Activated CD8-positive, alpha-beta T cell treated with anti-CD3 and anti-CD28 coated beads, Interleukin-2, amount 10 ng/mL, durations not matched to agents 7 days and 5 days (primary cell): ENCODE results near the gene ANO6. TPM values are rescaled to one million over a fixed set of nuclear protein-coding genes. Genes with fewer than 3 reads are reported as not detected.

ENCODE experiments used
- ATAC-seq: fragments of 150-1000 bp; cut with Tn5 transposase; one replicate; pipeline ENCODE4 v1.10.0; 2021; ENCODE audit warnings: moderate library complexity
- CTCF ChIA-PET: fragments of 350-600 bp; sonication (Branson Sonifier 250); formaldehyde crosslinking; loops from one replicate; lab custom pipeline; 2021; ENCODE audit warnings: antibody characterized with exemption; lab: Charles Lee
- POLR2A ChIA-PET: fragments of 350-600 bp; sonication (Branson Sonifier 250); formaldehyde crosslinking; loops from one replicate; lab custom pipeline; 2021; ENCODE audit warnings: antibody characterized with exemption; lab: Charles Lee
- DNase-seq: peaks from one replicate; pipeline ENCODE4 v3.0.0-alpha.2; 2020
- H3K27ac Mint-ChIP-seq: one replicate; pipeline ENCODE4 v1.8.0; 2021; ENCODE audit warnings: mild to moderate bottlenecking, mixed read lengths
- H3K27me3 Mint-ChIP-seq: one replicate; pipeline ENCODE4 v1.8.0; 2021; ENCODE audit warnings: low read depth, mixed read lengths
- H3K36me3 Mint-ChIP-seq: one replicate; pipeline ENCODE4 v1.8.0; 2021; ENCODE audit warnings: low read depth, mixed read lengths
- H3K4me1 Mint-ChIP-seq: one replicate; pipeline ENCODE4 v1.8.0; 2021; ENCODE audit warnings: low read depth, mixed read lengths
- H3K4me3 Mint-ChIP-seq: one replicate; pipeline ENCODE4 v1.8.0; 2021; ENCODE audit warnings: mild to moderate bottlenecking, mixed read lengths
- H3K9me3 Mint-ChIP-seq: one replicate; pipeline ENCODE4 v1.8.0; 2022; ENCODE audit warnings: mixed read lengths; ENCODE audit not compliant: insufficient read depth
- total RNA-seq, 2 experiments: library from RNA; stranded (reverse); gene quantifications; one replicate each; pipeline ENCODE4 v1.2.3, GENCODE V29; 2021

ANO6 gene
- total RNA-seq, 2 experiments from 2014 or later: 23.3 to 24.5 TPM

GRCh38 chr12:45189766-45190403, 26.0 kb upstream of the ANO6 start:
- Mint-ChIP-seq H3K9me3 (no peaks in the 10 kb centered on the region), H3K27me3 (no peaks in the 10 kb centered on the region), H3K4me3 (no peak overlapping the region), H3K4me1 (peaks cover 13% of the 10 kb centered on the region), H3K36me3 (no peaks in the 10 kb centered on the region), H3K27ac (no peak overlapping the region)
- CTCF ChIA-PET: interaction anchor here (1.4 to 2.1 kb wide), 4 partner anchors 11 to 25 kb away, joined by 5 to 9 read pairs (median 7); partner anchors contain the start of gene ANO6
- POLR2A ChIA-PET: no interaction called here
- no peak for ATAC-seq
- no peak for DNase-seq

DNA sequence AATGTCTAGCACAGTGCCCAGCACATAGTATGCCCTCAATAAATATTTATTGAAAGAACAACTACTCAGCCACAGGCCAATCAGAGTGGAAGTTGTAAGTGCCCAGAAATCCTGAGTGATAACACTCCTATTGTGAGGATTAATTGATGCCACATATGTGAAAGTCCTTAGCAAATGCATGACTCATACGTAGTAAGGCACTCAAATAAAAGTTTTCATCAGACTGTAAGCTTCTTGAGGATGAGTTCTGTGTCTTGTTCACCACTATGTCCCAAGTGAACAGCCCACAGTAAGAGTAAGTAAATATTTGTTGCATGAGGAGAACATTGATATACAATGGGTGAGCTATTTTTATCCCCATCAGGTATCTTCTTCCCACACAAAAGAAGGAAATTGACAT, 24.7 kb upstream of the ANO6 start:
- ChIA-PET POLR2A (interaction anchor here (1.1 to 2.1 kb wide), 2 partner anchors 24 to 328 kb away, joined by 3 to 9 read pairs; partner anchors contain the start of gene ANO6), CTCF (interaction anchor here (1.2 to 2.1 kb wide), 5 partner anchors 8 to 53 kb away, joined by 3 to 9 read pairs (median 6); no protein-coding TSS in a partner anchor)
- no peak for DNase-seq
- no peaks in the 10 kb centered on the region for H3K9me3 Mint-ChIP-seq
- ATAC-seq: no peak
- no peak overlapping the region for H3K4me3 Mint-ChIP-seq
- no peak overlapping the region for H3K27ac Mint-ChIP-seq
- no peaks in the 10 kb centered on the region for H3K27me3 Mint-ChIP-seq
- H3K4me1 Mint-ChIP-seq: peaks cover 13% of the 10 kb centered on the region
- no peaks in the 10 kb centered on the region for H3K36me3 Mint-ChIP-seq

DNA sequence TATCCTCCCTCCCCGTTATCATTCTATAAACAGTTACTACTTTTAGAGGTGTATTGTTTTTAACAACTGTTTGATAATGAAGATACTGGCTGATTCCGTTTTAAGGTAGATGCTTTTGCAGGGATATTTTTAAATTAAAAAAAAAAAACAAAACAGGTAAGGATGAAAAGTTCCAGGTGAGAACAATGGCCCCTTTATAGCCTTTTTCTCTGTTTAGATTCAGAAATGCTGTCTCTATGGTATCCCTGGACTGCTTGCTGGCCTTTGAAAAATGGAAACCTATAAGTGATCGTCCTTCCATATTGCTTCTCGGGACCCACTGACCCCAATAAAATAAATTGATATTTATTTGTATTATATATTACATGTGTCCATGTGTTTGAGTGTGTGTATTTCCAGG, 23.2 kb upstream of the ANO6 start:
- Mint-ChIP-seq H3K27ac (no peak overlapping the region), H3K36me3 (no peaks in the 10 kb centered on the region), H3K9me3 (no peaks in the 10 kb centered on the region), H3K4me1 (peaks cover 13% of the 10 kb centered on the region), H3K4me3 (no peak overlapping the region), H3K27me3 (no peaks in the 10 kb centered on the region)
- ATAC-seq: no peak
- POLR2A ChIA-PET: no interaction called here
- CTCF ChIA-PET: interaction anchor here (1.4 kb wide), 1 partner anchor 9 kb away, joined by 6 read pairs; no protein-coding TSS in a partner anchor
- DNase-seq: no peak

DNA sequence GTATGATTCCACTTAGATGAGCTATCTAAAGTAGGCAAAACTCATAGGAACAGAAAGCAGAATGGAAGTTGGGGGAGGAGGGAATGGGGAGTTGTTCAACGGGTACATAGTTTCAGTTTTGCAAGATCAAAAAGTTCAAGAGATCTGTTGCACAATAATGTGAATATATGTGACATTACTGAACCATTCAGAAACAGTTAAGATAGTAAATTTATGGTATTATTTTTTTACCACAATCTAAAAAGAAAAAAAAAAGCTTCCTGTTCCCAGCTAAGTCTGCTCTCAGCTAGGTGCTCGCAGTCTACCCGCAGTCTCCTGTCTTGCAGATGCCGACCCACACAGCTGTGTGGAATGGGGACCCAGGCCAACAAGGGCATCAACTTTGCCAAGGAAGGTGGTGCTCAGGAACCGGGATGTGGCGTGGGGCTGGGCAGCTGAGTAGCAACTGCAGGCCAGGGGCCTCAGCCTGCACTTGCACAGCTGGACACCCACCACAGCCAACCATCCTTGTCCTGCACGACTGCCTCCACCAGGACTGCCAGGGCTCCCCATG, 15.3 kb upstream of the ANO6 start:
- CTCF ChIA-PET: interaction anchor here (1.3 to 3.4 kb wide), 3 partner anchors 10 to 17 kb away, joined by 5 to 14 read pairs (median 7); partner anchors contain the start of gene ANO6
- Mint-ChIP-seq H3K36me3 (no peaks in the 10 kb centered on the region), H3K4me1 (peaks cover 17% of the 10 kb centered on the region), H3K4me3 (peak overlapping the region; percentile 45), H3K27me3 (no peaks in the 10 kb centered on the region), H3K9me3 (no peaks in the 10 kb centered on the region), H3K27ac (no peak overlapping the region)
- POLR2A ChIA-PET: interaction anchor here (1.5 kb wide), 1 partner anchor 10 kb away, joined by 5 read pairs; no protein-coding TSS in a partner anchor
- ATAC-seq: peak; percentile 53
- DNase-seq: no peak

DNA sequence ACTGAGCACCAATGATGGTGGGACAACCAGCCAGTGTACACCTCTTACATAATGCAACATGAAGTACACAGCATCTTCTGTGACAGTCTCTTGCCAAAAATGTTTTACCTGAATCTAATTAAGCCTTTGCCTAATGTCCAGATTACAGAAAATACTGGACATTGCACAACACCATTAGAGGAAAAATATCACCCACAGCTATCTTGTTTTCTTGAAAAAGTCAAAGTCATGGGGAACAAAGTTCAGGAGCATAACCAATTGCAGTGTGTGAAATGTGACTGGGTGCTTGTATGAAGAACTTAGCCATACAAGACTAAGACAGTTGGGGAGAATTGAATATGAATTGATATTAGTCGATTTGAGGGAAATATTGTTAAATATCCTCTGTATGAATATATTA, 12.1 kb upstream of the ANO6 start:
- H3K4me1 Mint-ChIP-seq: peaks cover 17% of the 10 kb centered on the region
- ATAC-seq (no peak), DNase-seq (no peak)
- CTCF ChIA-PET: interaction anchor here (1.7 to 2.5 kb wide), 2 partner anchors 11 to 33 kb away, joined by 5 to 10 read pairs; partner anchors contain the start of gene ANO6
- POLR2A ChIA-PET: no interaction called here
- H3K27ac Mint-ChIP-seq: no peak overlapping the region
- no peaks in the 10 kb centered on the region for H3K27me3 Mint-ChIP-seq
- H3K9me3 Mint-ChIP-seq: no peaks in the 10 kb centered on the region
- H3K4me3 Mint-ChIP-seq: no peak overlapping the region
- H3K36me3 Mint-ChIP-seq: no peaks in the 10 kb centered on the region

DNA sequence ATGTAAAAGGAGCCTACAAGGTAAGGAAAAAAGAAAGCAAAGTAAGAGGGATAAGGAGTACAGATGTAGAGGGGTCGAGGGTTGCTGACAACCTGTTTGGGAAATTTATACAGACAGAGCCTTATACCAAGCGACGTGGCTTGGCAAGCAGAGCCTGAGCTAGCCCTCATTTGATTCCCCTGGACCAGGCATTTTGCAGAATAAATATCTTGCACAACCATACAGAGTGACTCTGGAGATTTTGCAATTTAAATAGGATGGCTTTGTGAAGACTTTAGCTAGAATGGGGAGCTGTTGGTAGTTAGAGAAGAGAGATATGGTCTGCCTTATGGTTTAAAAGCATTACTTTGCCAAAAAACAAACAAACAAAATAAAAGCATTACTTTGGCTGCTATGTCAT, 11.1 kb upstream of the ANO6 start:
- peaks cover 15% of the 10 kb centered on the region for H3K4me1 Mint-ChIP-seq
- H3K27ac Mint-ChIP-seq: no peak overlapping the region
- no peaks in the 10 kb centered on the region for H3K36me3 Mint-ChIP-seq
- ChIA-PET CTCF (interaction anchor here (1.2 to 2.5 kb wide), 2 partner anchors 10 to 13 kb away, joined by 4 to 10 read pairs; partner anchors contain the start of gene ANO6), POLR2A (interaction anchor here (2.0 kb wide), 1 partner anchor 10 kb away, joined by 7 read pairs; the partner anchor contains the start of gene ANO6)
- ATAC-seq: no peak
- DNase-seq: no peak
- no peaks in the 10 kb centered on the region for H3K27me3 Mint-ChIP-seq
- no peaks in the 10 kb centered on the region for H3K9me3 Mint-ChIP-seq
- no peak overlapping the region for H3K4me3 Mint-ChIP-seq

DNA sequence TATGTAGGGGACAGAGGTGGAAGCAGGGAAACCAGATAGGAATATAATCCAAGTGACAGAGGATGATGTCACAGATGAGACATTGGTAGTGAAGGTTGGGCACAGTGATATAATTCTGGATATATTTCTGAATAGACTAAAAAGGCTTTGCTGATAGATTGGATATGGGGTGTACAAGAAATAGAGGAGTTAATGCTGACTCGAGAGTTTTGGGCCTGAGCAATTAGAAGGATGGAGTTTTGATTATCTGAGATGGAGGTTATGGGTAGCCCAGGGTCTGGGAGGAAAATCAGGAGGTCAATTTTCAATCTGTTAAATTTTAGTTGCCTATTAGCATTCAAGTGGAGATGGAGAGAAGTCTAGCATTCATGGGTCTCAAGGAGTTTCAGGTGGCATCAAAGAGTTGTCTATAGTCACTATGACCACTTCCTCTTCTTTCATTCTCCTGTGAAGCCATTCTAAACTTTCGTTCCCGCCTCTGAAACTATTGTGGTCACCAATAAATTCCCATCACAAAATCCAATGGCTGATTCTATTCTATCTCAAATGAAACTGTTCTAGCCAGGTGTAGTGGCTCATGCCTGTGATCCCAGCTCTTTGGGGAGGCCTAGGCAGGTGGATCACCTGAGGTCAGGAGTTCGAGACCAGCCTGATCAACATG, 10.6 kb upstream of the ANO6 start:
- CTCF ChIA-PET: interaction anchor here (1.2 to 2.5 kb wide), 3 partner anchors 10 to 12 kb away, joined by 3 to 10 read pairs (median 4); partner anchors contain the start of gene ANO6
- H3K27ac Mint-ChIP-seq: no peak overlapping the region
- no peak for DNase-seq

DNA sequence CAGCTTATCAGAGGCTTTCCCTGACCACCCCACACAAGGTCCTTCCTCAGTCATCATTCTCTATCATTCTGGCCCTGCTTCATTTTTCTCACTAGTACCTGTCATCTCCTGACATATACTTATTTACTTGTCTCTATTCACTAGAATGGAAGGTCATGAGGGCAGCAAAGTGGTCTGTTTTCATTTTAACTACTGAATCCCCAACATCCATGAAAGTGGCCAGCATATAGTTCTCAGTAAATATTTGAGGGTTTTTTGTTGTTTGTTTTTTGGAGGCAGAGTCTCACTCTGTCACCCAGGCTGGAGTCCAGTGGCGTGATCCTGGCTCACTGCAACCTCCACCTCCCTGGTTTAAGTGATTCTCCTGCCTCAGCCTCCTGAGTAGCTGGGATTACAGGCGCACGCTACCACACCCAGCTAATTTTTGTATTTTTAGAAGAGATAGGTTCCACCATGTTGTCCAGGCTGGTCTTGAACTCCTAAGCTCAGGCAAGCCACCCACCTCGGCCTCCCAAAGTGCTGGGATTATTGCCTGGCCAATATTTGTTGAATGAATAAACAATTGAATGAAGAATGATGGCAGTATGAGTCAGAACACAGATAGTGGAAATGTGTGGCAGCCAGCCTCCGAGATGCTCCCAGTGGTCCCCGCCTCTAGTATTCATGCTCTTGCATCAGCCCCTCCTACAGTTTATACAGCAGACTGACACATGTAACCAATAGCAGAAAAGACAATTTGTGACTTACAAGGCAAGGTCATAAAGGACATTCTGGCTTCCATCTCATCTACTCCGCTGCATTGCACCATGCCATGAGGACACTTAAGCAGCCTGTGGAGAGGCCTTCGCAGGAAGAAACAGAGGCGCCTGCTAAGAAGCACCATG, 7.0 kb upstream of the ANO6 start:
- Mint-ChIP-seq H3K27ac (no peak overlapping the region), H3K4me3 (no peak overlapping the region), H3K4me1 (peaks cover under 1% of the 10 kb centered on the region), H3K36me3 (no peaks in the 10 kb centered on the region), H3K9me3 (no peaks in the 10 kb centered on the region), H3K27me3 (no peaks in the 10 kb centered on the region)
- DNase-seq (no peak), ATAC-seq (no peak)
- CTCF ChIA-PET: interaction anchor here (0.6 to 1.5 kb wide), 2 partner anchors 9 to 214 kb away, joined by 3 to 4 read pairs; no protein-coding TSS in a partner anchor
- POLR2A ChIA-PET: no interaction called here

More for the DNA sequence above, 10.6 kb upstream of the ANO6 start:
- no peaks in the 10 kb centered on the region for H3K36me3 Mint-ChIP-seq
- POLR2A ChIA-PET: interaction anchor here (2.0 kb wide), 1 partner anchor 10 kb away, joined by 7 read pairs; the partner anchor contains the start of gene ANO6
- H3K4me3 Mint-ChIP-seq: no peak overlapping the region
- no peak for ATAC-seq
- H3K4me1 Mint-ChIP-seq: peaks cover 10% of the 10 kb centered on the region
- H3K27me3 Mint-ChIP-seq: no peaks in the 10 kb centered on the region
- H3K9me3 Mint-ChIP-seq: no peaks in the 10 kb centered on the region

- ChIA-PET POLR2A (no interaction called here), CTCF (no interaction called here)
- Mint-ChIP-seq H3K27ac (no peak overlapping the region), H3K4me1 (peaks cover 10% of the 10 kb centered on the region), H3K4me3 (no peak overlapping the region), H3K27me3 (no peaks in the 10 kb centered on the region), H3K9me3 (no peaks in the 10 kb centered on the region), H3K36me3 (no peaks in the 10 kb centered on the region)
- ATAC-seq (no peak), DNase-seq (no peak)
These were observed 6.1 kb upstream of the ANO6 start for GRCh38 chr12:45209784-45210183.

GRCh38 chr12:45212064-45212463, 3.8 kb upstream of the ANO6 start:
- no peak for ATAC-seq
- Mint-ChIP-seq H3K36me3 (no peaks in the 10 kb centered on the region), H3K4me1 (peaks cover 14% of the 10 kb centered on the region), H3K9me3 (no peaks in the 10 kb centered on the region), H3K27me3 (no peaks in the 10 kb centered on the region), H3K4me3 (no peak overlapping the region), H3K27ac (no peak overlapping the region)
- DNase-seq: no peak
- CTCF ChIA-PET: no interaction called here
- POLR2A ChIA-PET: no interaction called here

DNA sequence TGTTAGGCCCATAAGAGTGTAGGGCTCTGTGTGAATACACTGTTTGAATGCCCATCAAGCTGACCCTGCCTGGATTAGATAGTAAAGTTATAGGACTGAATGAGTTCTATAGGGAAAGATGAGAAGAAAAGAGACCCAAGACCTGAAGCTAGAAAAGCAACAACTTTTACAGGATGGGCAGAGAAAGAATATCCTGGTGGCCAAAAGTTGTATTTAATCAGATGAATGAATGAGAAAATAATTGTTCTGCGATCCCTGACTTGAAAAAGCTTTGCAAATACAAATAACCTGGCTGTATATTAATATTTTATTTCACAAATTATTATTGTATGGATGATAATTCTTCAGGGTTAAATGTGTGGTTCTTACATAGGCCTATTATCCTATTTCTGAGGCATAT, 2.8 kb upstream of the ANO6 start:
- H3K27ac Mint-ChIP-seq: no peak overlapping the region
- H3K9me3 Mint-ChIP-seq: no peaks in the 10 kb centered on the region
- no peaks in the 10 kb centered on the region for H3K36me3 Mint-ChIP-seq
- no peak overlapping the region for H3K4me3 Mint-ChIP-seq
- no peak for ATAC-seq
- POLR2A ChIA-PET: no interaction called here
- CTCF ChIA-PET: interaction anchor here (1.0 kb wide), 1 partner anchor 22 kb away, joined by 5 read pairs; no protein-coding TSS in a partner anchor
- no peak for DNase-seq
- H3K4me1 Mint-ChIP-seq: peaks cover 24% of the 10 kb centered on the region
- H3K27me3 Mint-ChIP-seq: no peaks in the 10 kb centered on the region
